ENCODE measurements around the gene INPP5F.
A peak's percentile ranks its signal among the peaks of the same experiment; 100 is the strongest.

The INPP5F gene

GRCh38 chr10:119726676-119727261, 919 bp downstream of the INPP5F start:
- peak overlapping the region; percentile 69 for H3K4me3 ChIP-seq (ENCODE audit: insufficient read length, low read depth)
- TF ChIP-seq YY1 (IDR thresholded peaks at IDR 0.05; ENCODE audit: insufficient read depth, insufficient read length): no peak
- TF ChIP-seq SUZ12 (IDR thresholded peaks at IDR 0.05; ENCODE audit: extremely low read depth, insufficient read depth, insufficient read length): no peak
- no peak for TF ChIP-seq ZNF274 (IDR thresholded peaks at IDR 0.05; ENCODE audit: low read depth, low read length)
- peaks cover 3% of the 10 kb centered on the region for H3K4me1 ChIP-seq (ENCODE audit: insufficient read depth, insufficient read length)
- no peak for DNase-seq (ENCODE audit: low read depth, low spot score)
- H3K36me3 ChIP-seq (ENCODE audit: insufficient read depth, insufficient read length, low read length): peaks cover 3% of the 10 kb centered on the region
- no peaks in the 10 kb centered on the region for H3K9me3 ChIP-seq (ENCODE audit: insufficient read depth, low read length)
- H3K9ac ChIP-seq (ENCODE audit: insufficient read length, low read depth): peak overlapping the region; percentile 70
- H3K27me3 ChIP-seq (ENCODE audit: insufficient read depth, insufficient read length): no peaks in the 10 kb centered on the region

DNA sequence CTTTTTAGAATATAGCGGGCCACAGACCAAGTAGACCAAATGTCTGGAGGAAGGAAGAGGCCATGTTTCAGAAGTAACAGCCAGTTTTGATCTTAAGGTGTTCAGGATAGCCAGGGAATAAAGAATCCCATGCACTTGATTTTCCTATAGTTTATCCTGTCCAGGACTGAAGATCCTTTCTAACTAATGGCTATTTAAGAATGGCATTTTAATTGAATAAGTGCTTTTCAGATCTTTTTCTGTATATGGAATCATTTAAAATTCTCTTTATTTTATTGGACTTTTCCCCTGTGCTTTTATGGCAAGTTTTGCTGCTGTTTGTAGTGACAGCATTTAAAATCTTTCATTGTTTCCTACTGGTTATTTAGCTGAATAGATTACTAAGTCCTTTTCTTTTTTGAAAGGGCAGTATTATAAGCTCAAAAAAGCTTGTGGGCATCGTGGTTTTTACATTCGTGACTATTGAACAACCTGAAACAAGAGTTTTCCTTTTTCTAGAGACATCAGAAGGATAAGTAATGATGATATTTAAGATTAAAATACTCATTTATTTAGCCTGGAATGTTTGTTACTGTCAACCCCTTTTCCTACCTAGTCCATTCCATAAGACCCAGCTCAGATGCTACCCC, 2.4 kb downstream of the INPP5F start:
- H3K9me3 ChIP-seq (ENCODE audit: insufficient read depth, low read length): no peaks in the 10 kb centered on the region
- peaks cover 3% of the 10 kb centered on the region for H3K4me1 ChIP-seq (ENCODE audit: insufficient read depth, insufficient read length)
- H3K27me3 ChIP-seq (ENCODE audit: insufficient read depth, insufficient read length): no peaks in the 10 kb centered on the region
- TF ChIP-seq SUZ12 (IDR thresholded peaks at IDR 0.05; ENCODE audit: extremely low read depth, insufficient read depth, insufficient read length): no peak
- TF ChIP-seq YY1 (IDR thresholded peaks at IDR 0.05; ENCODE audit: insufficient read depth, insufficient read length): no peak
- TF ChIP-seq ZNF274 (IDR thresholded peaks at IDR 0.05; ENCODE audit: low read depth, low read length): no peak
- H3K36me3 ChIP-seq (ENCODE audit: insufficient read depth, insufficient read length, low read length): peaks cover 3% of the 10 kb centered on the region
- no peak overlapping the region for H3K4me3 ChIP-seq (ENCODE audit: insufficient read length, low read depth)
- no peak overlapping the region for H3K9ac ChIP-seq (ENCODE audit: insufficient read length, low read depth)
- DNase-seq (ENCODE audit: low read depth, low spot score): no peak

GRCh38 chr10:119734396-119735332, 8.8 kb downstream of the INPP5F start:
- Histone ChIP-seq H3K9me3 (ENCODE audit: insufficient read depth, low read length) (no peaks in the 10 kb centered on the region), H3K4me3 (ENCODE audit: insufficient read length, low read depth) (no peak overlapping the region), H3K4me1 (ENCODE audit: insufficient read depth, insufficient read length) (no peaks in the 10 kb centered on the region), H3K9ac (ENCODE audit: insufficient read length, low read depth) (no peak overlapping the region), H3K27me3 (ENCODE audit: insufficient read depth, insufficient read length) (no peaks in the 10 kb centered on the region), H3K36me3 (ENCODE audit: insufficient read depth, insufficient read length, low read length) (peaks cover 3% of the 10 kb centered on the region)
- no peak for DNase-seq (ENCODE audit: low read depth, low spot score)
- no peak for TF ChIP-seq YY1 (IDR thresholded peaks at IDR 0.05; ENCODE audit: insufficient read depth, insufficient read length)
- TF ChIP-seq ZNF274 (IDR thresholded peaks at IDR 0.05; ENCODE audit: low read depth, low read length): no peak
- no peak for TF ChIP-seq SUZ12 (IDR thresholded peaks at IDR 0.05; ENCODE audit: extremely low read depth, insufficient read depth, insufficient read length)

DNA sequence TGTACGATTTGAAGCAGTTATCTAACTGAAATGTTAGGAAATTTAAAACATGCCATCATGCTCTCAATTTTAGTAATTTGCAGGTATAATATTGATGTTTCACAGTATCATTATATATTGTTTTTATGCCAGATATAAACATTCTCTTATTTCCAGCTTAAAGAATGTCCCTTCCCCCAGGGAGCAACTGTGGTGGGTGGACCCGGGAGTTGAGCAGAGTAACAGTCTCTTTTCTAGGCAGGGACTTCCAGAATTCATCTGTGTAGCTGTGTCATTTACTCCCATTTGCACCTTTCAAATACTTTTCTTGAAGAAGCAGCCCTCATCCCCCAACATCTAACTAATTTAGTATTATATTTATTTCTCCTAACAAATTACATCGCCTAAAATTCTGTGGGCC, 9.6 kb downstream of the INPP5F start:
- TF ChIP-seq ZNF274 (IDR thresholded peaks at IDR 0.05; ENCODE audit: low read depth, low read length) (no peak), YY1 (IDR thresholded peaks at IDR 0.05; ENCODE audit: insufficient read depth, insufficient read length) (no peak), SUZ12 (IDR thresholded peaks at IDR 0.05; ENCODE audit: extremely low read depth, insufficient read depth, insufficient read length) (no peak)
- peaks cover 2% of the 10 kb centered on the region for H3K36me3 ChIP-seq (ENCODE audit: insufficient read depth, insufficient read length, low read length)
- H3K4me1 ChIP-seq (ENCODE audit: insufficient read depth, insufficient read length): no peaks in the 10 kb centered on the region
- no peak for DNase-seq (ENCODE audit: low read depth, low spot score)
- H3K4me3 ChIP-seq (ENCODE audit: insufficient read length, low read depth): no peak overlapping the region
- H3K9me3 ChIP-seq (ENCODE audit: insufficient read depth, low read length): no peaks in the 10 kb centered on the region
- no peaks in the 10 kb centered on the region for H3K27me3 ChIP-seq (ENCODE audit: insufficient read depth, insufficient read length)
- H3K9ac ChIP-seq (ENCODE audit: insufficient read length, low read depth): no peak overlapping the region

DNA sequence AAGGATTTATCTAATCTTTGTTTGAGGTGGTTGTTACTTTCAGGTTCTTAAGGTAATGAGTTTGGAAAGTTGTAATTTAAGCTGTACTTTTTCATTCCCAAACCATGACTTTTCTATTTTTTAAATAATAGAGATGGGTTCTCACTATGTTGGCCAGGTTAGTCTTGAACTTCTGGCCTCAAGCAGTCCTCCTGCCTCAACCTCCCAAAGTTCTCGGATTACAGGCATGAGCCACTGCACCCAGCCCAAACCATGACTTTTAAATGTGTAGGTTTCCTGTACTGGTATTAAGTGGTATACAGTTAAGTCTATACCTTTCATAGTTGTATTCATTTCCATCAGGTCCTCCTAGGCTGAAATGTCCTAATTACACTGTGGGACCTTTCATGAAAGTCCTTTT, 10.4 kb downstream of the INPP5F start:
- H3K9ac ChIP-seq (ENCODE audit: insufficient read length, low read depth): no peak overlapping the region
- H3K4me3 ChIP-seq (ENCODE audit: insufficient read length, low read depth): no peak overlapping the region
- no peaks in the 10 kb centered on the region for H3K9me3 ChIP-seq (ENCODE audit: insufficient read depth, low read length)
- no peaks in the 10 kb centered on the region for H3K27me3 ChIP-seq (ENCODE audit: insufficient read depth, insufficient read length)
- H3K36me3 ChIP-seq (ENCODE audit: insufficient read depth, insufficient read length, low read length): no peaks in the 10 kb centered on the region
- H3K4me1 ChIP-seq (ENCODE audit: insufficient read depth, insufficient read length): no peaks in the 10 kb centered on the region
- TF ChIP-seq YY1 (IDR thresholded peaks at IDR 0.05; ENCODE audit: insufficient read depth, insufficient read length): no peak
- TF ChIP-seq ZNF274 (IDR thresholded peaks at IDR 0.05; ENCODE audit: low read depth, low read length): no peak
- TF ChIP-seq SUZ12 (IDR thresholded peaks at IDR 0.05; ENCODE audit: extremely low read depth, insufficient read depth, insufficient read length): no peak
- DNase-seq (ENCODE audit: low read depth, low spot score): no peak

GRCh38 chr10:119737039-119737663, 11.3 kb downstream of the INPP5F start:
- Histone ChIP-seq H3K4me3 (ENCODE audit: insufficient read length, low read depth) (no peak overlapping the region), H3K9me3 (ENCODE audit: insufficient read depth, low read length) (no peaks in the 10 kb centered on the region), H3K4me1 (ENCODE audit: insufficient read depth, insufficient read length) (no peaks in the 10 kb centered on the region), H3K9ac (ENCODE audit: insufficient read length, low read depth) (no peak overlapping the region), H3K27me3 (ENCODE audit: insufficient read depth, insufficient read length) (no peaks in the 10 kb centered on the region), H3K36me3 (ENCODE audit: insufficient read depth, insufficient read length, low read length) (no peaks in the 10 kb centered on the region)
- TF ChIP-seq ZNF274 (IDR thresholded peaks at IDR 0.05; ENCODE audit: low read depth, low read length) (no peak), SUZ12 (IDR thresholded peaks at IDR 0.05; ENCODE audit: extremely low read depth, insufficient read depth, insufficient read length) (no peak), YY1 (IDR thresholded peaks at IDR 0.05; ENCODE audit: insufficient read depth, insufficient read length) (no peak)
- no peak for DNase-seq (ENCODE audit: low read depth, low spot score)

Data from NT2/D1 (cell line).